ENCODE measurements around the gene PANX2. TPM values are rescaled to one million over a fixed set of nuclear protein-coding genes. Genes with fewer than 3 reads are reported as not detected.

Gene PANX2
- total and polyA plus RNA-seq, 2 of the 13 experiments (the other 11 are each of a cell fraction or from before 2014, with no cell fraction given): 0.15 to 1.1 TPM

DNA sequence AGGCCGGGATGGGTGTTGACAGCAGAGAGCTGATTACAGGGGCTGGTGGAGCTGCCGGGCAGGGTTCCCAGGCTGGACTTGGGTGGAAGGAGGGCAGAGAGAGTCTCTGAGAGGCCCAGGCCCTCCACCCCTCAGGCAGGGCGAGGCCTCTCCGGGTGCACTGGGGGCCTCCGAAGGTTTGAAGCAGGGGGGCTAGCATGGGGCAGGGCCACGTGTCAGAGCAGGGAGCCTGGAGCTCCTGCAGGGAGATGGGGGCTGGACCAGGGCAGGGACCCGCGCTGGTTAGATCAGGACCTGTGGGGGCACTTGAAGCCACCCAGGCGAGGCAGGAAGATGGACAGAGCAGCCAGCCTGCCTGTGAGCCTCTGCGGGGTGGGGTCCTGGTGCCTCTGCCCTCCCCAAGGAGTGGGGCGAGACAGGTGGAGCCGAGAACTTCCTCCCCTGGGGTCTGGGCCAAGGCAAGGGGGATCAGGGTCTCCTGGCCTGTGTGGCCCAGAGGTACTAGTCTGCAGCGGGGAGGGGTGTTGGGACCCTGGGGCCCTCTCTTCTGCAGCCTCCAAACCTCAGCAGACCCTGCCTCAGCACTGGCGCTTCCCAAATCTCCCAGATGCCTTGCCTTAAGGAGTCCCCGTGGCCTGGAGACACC lies 911 bp downstream of the PANX2 start (continued):
- TF ChIP-seq, protein P1, sequence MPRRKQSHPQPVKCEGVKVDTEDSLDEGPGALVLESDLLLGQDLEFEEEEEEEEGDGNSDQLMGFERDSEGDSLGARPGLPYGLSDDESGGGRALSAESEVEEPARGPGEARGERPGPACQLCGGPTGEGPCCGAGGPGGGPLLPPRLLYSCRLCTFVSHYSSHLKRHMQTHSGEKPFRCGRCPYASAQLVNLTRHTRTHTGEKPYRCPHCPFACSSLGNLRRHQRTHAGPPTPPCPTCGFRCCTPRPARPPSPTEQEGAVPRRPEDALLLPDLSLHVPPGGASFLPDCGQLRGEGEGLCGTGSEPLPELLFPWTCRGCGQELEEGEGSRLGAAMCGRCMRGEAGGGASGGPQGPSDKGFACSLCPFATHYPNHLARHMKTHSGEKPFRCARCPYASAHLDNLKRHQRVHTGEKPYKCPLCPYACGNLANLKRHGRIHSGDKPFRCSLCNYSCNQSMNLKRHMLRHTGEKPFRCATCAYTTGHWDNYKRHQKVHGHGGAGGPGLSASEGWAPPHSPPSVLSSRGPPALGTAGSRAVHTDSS (CRISPR knock-in tag; conservative IDR thresholded peaks at IDR 0.05): no peak

DNA sequence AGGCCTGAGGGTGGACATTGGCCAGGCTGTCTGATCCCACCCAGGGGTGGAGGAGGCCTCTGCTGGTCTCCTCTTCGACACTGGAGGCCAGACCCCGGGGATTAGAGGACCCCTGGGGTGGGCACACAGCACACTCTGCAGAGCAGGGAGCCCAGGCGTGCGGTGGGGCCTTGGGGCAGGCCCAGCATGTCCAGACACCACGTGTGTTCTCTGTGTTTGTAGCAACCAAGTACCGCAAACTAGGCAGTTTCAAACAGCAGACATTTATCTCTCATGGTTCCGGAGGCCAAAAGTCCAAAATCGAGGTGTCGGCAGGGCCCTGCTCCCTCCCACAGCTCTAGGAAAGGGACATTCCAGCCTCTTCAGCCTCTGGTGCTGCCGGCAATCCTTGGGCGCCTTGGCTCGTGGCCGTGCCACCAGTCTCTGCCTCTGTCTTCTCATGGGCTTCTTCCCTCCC lies 1.5 kb downstream of the PANX2 start:
- POLR2A ChIA-PET: interaction anchor here (1.2 kb wide), 1 partner anchor 15 kb away, joined by 3 read pairs; no protein-coding TSS in a partner anchor
- Histone ChIP-seq H3K4me1 (ENCODE audit: insufficient read depth, low read length) (peaks cover 19% of the 10 kb centered on the region), H4K20me1 (ENCODE audit: insufficient read depth, low read length) (no peaks in the 10 kb centered on the region), H3K36me3 (replicated peaks in 1 of 2; ENCODE audit: control insufficient read depth in 1 of 2, insufficient read depth in 2 of 2, low read length in 2 of 2) (no peaks in the 10 kb centered on the region), H3K27ac (ENCODE audit: extremely low read length, insufficient read depth, low read length) (peak overlapping the region; percentile 45), H3K4me2 (ENCODE audit: low read depth, low read length) (peak overlapping the region; percentile 64), H3K9me3 (ENCODE audit: low read length) (no peaks in the 10 kb centered on the region), H2AFZ (ENCODE audit: low read length) (no peak overlapping the region), H3K79me2 (ENCODE audit: insufficient read depth, low read length) (no peaks in the 10 kb centered on the region), H3K9ac (ENCODE audit: insufficient read depth, low read depth, low read length) (peak overlapping the region; percentile 55), H3K4me3 (replicated peaks in 1 of 3; ENCODE audit: insufficient read depth in 1 of 3, low read depth in 2 of 3, low read length in 3 of 3) (peak overlapping the region in 1 of 3 experiments; percentile 45; a peak in 1 of 6 replicates), H3K27me3 (ENCODE audit: control insufficient read depth in 1 of 2, insufficient read depth in 2 of 2, low read length in 2 of 2) (peaks cover 0 to 11% of the 10 kb centered on the region in 2 experiments; a peak in 2 of 5 replicates)
- in situ Hi-C loops (cut with HindIII; ENCODE audit: extremely low pct_ligation_motif_present, low pct_unique_long_range_greater_than_20kb) (no loop called here), intact Hi-C loops (cut with micrococcal nuclease; ENCODE audit: unreplicated experiment) (no loop called here)
- CTCF ChIA-PET (ENCODE audit: low intra/inter-chr PET ratio, low total read pairs): no interaction called here
- no TSS peak for BruUV-seq (replicated peaks)
- peak; percentile 80 for DNase-seq (ENCODE audit: low spot score)
- peak; percentile 78 for ATAC-seq
- peak; percentile 71 for FAIRE-seq
- 8% methylated on average over 7 of the region's 13 CpGs for WGBS (ENCODE audit: low lambda C conversion rate)
- no peak for TF ChIP-seq MIER2 (CRISPR knock-in tag; IDR thresholded peaks at IDR 0.05)
- TF ChIP-seq, protein P2, sequence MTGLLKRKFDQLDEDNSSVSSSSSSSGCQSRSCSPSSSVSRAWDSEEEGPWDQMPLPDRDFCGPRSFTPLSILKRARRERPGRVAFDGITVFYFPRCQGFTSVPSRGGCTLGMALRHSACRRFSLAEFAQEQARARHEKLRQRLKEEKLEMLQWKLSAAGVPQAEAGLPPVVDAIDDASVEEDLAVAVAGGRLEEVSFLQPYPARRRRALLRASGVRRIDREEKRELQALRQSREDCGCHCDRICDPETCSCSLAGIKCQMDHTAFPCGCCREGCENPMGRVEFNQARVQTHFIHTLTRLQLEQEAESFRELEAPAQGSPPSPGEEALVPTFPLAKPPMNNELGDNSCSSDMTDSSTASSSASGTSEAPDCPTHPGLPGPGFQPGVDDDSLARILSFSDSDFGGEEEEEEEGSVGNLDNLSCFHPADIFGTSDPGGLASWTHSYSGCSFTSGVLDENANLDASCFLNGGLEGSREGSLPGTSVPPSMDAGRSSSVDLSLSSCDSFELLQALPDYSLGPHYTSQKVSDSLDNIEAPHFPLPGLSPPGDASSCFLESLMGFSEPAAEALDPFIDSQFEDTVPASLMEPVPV (CRISPR knock-in tag; IDR thresholded peaks at IDR 0.05): 0 out of 2 replicates have a peak, but pooled peaks have one; percentile 61
- TF ChIP-seq, protein P3, sequence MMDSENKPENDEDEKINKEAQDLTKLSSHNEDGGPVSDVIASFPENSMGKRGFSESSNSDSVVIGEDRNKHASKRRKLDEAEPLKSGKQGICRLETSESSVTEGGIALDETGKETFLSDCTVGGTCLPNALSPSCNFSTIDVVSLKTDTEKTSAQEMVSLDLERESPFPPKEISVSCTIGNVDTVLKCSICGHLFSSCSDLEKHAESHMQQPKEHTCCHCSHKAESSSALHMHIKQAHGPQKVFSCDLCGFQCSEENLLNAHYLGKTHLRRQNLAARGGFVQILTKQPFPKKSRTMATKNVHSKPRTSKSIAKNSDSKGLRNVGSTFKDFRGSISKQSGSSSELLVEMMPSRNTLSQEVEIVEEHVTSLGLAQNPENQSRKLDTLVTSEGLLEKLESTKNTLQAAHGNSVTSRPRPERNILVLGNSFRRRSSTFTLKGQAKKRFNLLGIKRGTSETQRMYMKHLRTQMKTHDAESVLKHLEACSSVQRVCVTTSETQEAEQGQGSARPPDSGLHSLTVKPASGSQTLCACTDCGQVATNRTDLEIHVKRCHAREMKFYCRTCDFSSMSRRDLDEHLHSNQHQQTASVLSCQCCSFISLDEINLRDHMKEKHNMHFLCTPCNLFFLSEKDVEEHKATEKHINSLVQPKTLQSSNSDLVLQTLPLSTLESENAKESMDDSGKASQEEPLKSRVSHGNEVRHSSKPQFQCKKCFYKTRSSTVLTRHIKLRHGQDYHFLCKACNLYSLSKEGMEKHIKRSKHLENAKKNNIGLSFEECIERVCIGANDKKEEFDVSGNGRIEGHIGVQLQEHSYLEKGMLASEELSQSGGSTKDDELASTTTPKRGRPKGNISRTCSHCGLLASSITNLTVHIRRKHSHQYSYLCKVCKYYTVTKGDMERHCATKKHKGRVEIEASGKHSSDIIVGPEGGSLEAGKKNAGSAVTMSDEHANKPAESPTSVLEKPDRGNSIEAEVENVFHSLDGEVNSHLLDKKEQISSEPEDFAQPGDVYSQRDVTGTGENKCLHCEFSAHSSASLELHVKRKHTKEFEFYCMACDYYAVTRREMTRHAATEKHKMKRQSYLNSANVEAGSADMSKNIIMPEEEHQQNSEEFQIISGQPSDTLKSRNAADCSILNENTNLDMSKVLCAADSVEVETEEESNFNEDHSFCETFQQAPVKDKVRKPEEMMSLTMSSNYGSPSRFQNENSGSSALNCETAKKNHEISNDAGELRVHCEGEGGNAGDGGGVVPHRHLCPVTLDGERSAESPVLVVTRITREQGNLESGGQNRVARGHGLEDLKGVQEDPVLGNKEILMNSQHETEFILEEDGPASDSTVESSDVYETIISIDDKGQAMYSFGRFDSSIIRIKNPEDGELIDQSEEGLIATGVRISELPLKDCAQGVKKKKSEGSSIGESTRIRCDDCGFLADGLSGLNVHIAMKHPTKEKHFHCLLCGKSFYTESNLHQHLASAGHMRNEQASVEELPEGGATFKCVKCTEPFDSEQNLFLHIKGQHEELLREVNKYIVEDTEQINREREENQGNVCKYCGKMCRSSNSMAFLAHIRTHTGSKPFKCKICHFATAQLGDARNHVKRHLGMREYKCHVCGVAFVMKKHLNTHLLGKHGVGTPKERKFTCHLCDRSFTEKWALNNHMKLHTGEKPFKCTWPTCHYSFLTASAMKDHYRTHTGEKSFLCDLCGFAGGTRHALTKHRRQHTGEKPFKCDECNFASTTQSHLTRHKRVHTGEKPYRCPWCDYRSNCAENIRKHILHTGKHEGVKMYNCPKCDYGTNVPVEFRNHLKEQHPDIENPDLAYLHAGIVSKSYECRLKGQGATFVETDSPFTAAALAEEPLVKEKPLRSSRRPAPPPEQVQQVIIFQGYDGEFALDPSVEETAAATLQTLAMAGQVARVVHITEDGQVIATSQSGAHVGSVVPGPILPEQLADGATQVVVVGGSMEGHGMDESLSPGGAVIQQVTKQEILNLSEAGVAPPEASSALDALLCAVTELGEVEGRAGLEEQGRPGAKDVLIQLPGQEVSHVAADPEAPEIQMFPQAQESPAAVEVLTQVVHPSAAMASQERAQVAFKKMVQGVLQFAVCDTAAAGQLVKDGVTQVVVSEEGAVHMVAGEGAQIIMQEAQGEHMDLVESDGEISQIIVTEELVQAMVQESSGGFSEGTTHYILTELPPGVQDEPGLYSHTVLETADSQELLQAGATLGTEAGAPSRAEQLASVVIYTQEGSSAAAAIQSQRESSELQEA (CRISPR knock-in tag; IDR thresholded peaks at IDR 0.05; ENCODE audit: not compliant biosample characterization): no peak
- peak; percentile 44; the same call in 1 of the 2 replicates for TF ChIP-seq MED1 (CRISPR knock-in tag; IDR thresholded peaks at IDR 0.05)
- TF ChIP-seq MXI1 (IDR thresholded peaks at IDR 0.05; ENCODE audit: borderline replicate concordance, low read depth, low read length): peak; percentile 49; the same call in 1 of the 3 replicates
- no peak for TF ChIP-seq POLR2AphosphoS5 (IDR thresholded peaks at IDR 0.05; ENCODE audit: low read depth, low read length)

Measured in HepG2 (cell line).